ENCODE measurements around the gene INSR.

DNA sequence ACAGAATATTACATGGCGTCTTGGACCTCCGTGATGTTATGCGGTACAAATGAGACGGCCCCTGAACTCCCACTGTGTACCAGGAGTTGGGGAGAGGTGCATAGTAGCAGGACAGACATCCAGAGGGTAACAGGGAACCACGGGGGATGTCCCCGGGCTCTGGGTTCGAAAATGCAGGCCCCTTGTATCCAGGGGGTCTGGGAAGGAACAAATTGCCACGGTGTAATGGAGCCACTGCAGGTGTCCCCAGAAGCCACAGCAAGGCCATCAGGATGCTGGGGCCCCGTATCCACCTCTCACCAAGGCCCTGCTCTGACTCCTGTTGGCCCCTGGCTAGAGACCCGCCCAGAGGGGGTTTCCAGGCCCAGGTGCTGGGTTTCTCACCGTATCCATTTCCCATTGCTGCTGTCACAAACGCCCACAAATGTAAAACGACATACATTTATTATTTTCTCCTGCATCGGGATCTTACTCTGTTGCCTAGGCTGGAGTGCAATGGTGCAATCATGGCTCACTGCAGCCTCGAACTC lies 77.8 kb downstream of the INSR start:
- TF ChIP-seq CTCF (conservative IDR thresholded peaks at IDR 0.05; ENCODE audit: low read depth in 2 of 2): no peak
- no peak for TF ChIP-seq POLR2AphosphoS5 (IDR thresholded peaks at IDR 0.05; ENCODE audit: low read depth)
- no peak for TF ChIP-seq EZH2phosphoT487 (IDR thresholded peaks at IDR 0.05; ENCODE audit: unreplicated experiment)
- no peak for TF ChIP-seq EZH2 (IDR thresholded peaks at IDR 0.05; ENCODE audit: low read depth, unreplicated experiment)
